GM18517 (cell line): ENCODE measurements around the gene TMEM156.

Source experiments
- ATAC-seq: cut with Tn5 transposase; IDR thresholded peaks from one replicate; pipeline ENCODE4 v1.9.1; 2021; ENCODE audit warnings: mild to moderate bottlenecking, moderate library complexity; ENCODE audit not compliant: unreplicated experiment

TMEM156 gene

GRCh38 chr4:38928974-38929373 is 103.2 kb downstream of the TMEM156 start:
- no peak for ATAC-seq

GRCh38 chr4:38928568-38928967 is 103.6 kb downstream of the TMEM156 start:
- ATAC-seq, result no peak

GRCh38 chr4:38926896-38927295 is 105.3 kb downstream of the TMEM156 start:
- no peak for ATAC-seq

DNA sequence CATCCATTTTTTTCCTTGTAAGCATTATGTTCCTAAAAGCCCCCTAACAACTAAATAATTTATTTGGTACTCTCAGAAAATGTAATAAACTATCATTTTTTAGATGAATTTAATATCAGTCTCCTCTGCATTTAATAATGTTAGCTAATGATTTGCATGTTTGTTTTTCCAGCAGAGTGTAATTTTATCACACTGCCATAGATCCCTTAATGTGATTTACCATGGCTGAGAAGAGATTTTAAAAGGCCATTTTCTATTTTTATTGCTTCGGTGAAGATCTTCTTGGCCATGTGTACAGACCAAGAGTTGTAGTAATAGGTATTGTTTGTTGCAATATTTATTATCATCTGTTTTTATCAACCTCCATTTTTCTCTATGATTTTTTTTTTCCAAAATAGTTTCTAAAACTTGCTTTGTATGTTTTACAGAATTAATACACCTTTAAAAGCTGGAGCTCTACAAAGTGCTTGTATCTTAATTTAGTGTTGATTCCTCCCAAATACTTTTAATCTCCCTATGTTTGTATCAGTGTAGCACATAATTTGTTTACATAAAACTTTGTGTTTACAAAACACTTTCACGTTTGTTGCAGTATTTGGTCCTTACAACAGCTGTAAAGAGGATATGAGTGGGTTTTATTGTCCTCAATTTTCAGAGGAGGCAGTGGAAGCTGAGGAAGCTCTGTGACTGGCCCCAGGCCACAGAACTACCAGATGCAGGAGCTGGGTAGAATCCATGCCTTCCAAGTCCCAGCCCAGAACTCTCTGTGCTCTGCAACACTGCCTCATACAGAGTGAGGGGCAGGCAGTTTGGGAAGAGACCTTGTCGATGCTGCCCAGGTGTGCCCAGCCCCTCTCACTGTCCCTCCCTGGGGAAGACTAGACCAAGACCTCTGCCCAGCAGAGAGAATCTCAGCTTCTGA is 106.5 kb downstream of the TMEM156 start:
- ATAC-seq, result no peak

GRCh38 chr4:38924353-38924752 is 107.9 kb downstream of the TMEM156 start:
- ATAC-seq, result no peak

DNA sequence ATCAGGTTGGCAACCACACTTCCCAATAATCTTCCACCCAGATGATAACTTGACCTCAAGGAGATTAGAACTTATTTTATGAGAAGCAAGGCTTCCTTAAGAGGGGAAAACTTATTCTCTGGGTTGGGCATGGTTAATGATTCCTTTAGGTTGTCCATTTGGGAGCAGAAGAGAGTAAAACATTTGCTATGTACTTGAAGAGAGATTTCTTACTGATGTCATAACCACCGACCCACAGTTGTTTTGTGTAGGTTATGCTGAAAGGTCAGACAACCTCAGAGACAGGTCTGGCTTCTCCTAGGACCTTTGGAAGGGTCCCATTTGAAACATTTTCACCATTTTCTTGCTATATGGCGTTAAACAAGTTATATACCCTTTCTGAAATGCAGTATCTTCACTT is 108.5 kb downstream of the TMEM156 start:
- no peak for ATAC-seq

GRCh38 chr4:38921151-38921550 is 111.1 kb downstream of the TMEM156 start:
- ATAC-seq, result no peak

GRCh38 chr4:38920677-38921076 is 111.5 kb downstream of the TMEM156 start:
- ATAC-seq, result no peak

- no peak for ATAC-seq
Measured at GRCh38 chr4:38920186-38920585, 112.0 kb downstream of the TMEM156 start.

DNA sequence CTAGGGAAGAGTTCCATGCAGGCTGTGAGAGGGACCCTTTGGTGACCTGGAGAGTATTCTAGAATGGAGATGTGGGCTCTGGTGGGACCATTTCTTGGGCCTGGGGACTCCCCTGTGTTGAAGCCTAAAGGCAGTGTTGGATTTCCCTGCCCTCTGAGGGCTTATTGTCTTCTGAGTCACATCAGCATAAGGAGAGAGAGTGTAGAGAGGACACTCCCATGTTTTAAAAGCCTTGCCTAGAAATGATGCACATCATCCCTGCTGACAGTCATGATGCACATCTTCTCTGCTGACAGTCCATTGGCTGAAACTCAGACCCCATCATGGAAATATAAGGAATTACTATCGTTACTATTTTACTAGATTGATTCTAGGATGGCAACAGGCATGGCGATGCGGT is 112.7 kb downstream of the TMEM156 start:
- ATAC-seq, result no peak

DNA sequence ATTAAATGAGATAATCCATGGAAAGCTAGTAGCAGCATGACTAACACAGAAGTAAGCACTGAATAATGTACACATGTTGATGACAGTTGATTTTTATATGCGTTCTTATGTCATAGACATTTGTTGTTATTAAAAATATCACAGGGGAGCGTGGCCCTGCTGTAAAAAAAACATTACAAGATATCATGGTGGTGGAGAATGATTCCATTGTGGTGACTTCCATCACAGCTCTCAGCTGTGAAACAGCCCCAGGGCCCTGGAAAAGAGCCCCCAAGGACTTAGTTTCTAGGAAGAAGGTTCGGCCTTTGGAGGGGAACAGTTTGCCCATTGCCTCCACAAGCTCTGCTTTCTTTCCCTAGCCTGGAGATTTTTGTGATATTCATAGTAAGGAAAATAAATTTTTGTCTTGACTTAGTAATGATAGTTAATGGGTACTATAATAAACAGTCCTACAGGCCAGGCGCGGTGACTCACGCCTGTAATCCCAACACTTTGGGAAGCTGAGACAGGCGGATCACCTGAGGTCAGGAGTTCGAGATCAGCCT is 114.7 kb downstream of the TMEM156 start:
- ATAC-seq, result no peak
